K562 (cell line): ENCODE results near the gene PET117. TPM values are rescaled to one million over a fixed set of nuclear protein-coding genes. Genes with fewer than 3 reads are reported as not detected.
A peak's percentile ranks its signal among the peaks of the same experiment; 100 is the strongest.

Experiments used
- ATAC-seq: fragments of 200-7000 bp; cut with Tn5 transposase; 3 replicates; pipeline ENCODE4 v1.9.1; 2020; ENCODE audit warnings: moderate library complexity
- BruUV-seq: library from RNA; stranded (reverse); fragments of 400-500 nt; replicated peaks from 2 replicates; lab custom pipeline; 2021; lab: Mats Ljungman, UMichigan
- CTCF ChIA-PET: fragments of 300-600 bp; formaldehyde crosslinking; extraction: SDS; loops from one replicate; lab custom pipeline; 2021; ENCODE audit warnings: low intra/inter-chr PET ratio; lab: Yijun Ruan, JAX
- POLR2A ChIA-PET: fragments of 300-600, 350-650 bp; sonication (Branson Sonifier 250); formaldehyde crosslinking; extraction: SDS; loops from one replicate; lab custom pipeline; 2021; ENCODE audit warnings: antibody characterized with exemption, inconsistent platforms; lab: Yijun Ruan, JAX
- DNase-seq, 4 experiments: peaks; one replicate each; pipeline versions ENCODE4 v3.0.0 to v3.0.0-alpha.2; 2011 to 2018; ENCODE audit warnings: low spot score in 3 of 4, mixed read lengths in 3 of 4; ENCODE audit errors: extremely low read depth in 1 of 4
- FAIRE-seq: peaks from 2 replicates; lab custom pipeline; 2011; peaks lifted over from hg19 to GRCh38; lab: Jason Lieb, UNC
- H2AFZ ChIP-seq: 2 replicates; pipeline ENCODE4 v1.6.0; 2011; ENCODE audit warnings: low read depth, low read length, control low read depth, inconsistent platforms
- H3K27ac ChIP-seq: fragments of 200-600 bp; 3 replicates; pipeline ENCODE4 v1.8.0; 2011; ENCODE audit warnings: low read depth, mild to moderate bottlenecking, control low read depth, inconsistent platforms, low read length, moderate library complexity, mixed read lengths; ENCODE audit errors: extremely low read depth
- H3K27me3 ChIP-seq, 2 experiments: fragments of 300-600 bp in 1 of 2; 2 replicates in 1 of 2; 3 replicates in 1 of 2; pipeline versions ENCODE4 v1.6.0 to v1.8.0; 2011; ENCODE audit warnings: inconsistent platforms in 2 of 2, low read length in 2 of 2, mild to moderate bottlenecking in 1 of 2, mixed read lengths in 1 of 2, moderate library complexity in 1 of 2; ENCODE audit not compliant: control insufficient read depth in 2 of 2, insufficient read depth in 2 of 2
- H3K36me3 ChIP-seq: fragments of 300-600 bp; 3 replicates; pipeline ENCODE4 v1.8.0; 2011; ENCODE audit warnings: mild to moderate bottlenecking, low read length, inconsistent platforms; ENCODE audit not compliant: control insufficient read depth, insufficient read depth
- H3K4me1 ChIP-seq, 2 experiments: fragments of 200-600 bp in 1 of 2; replicated peaks in 1 of 2; 2 replicates in 1 of 2; 3 replicates in 1 of 2; pipeline versions ENCODE4 v1.5.1 to v1.8.0; 2011; ENCODE audit warnings: inconsistent platforms in 2 of 2, low read length in 2 of 2, mild to moderate bottlenecking in 1 of 2, mixed read lengths in 1 of 2, moderate library complexity in 1 of 2; ENCODE audit not compliant: control insufficient read depth in 2 of 2, insufficient read depth in 2 of 2
- H3K4me2 ChIP-seq: 2 replicates; pipeline ENCODE4 v1.6.1; 2011; ENCODE audit warnings: low read length, control low read depth, inconsistent platforms, mixed read lengths; ENCODE audit not compliant: insufficient read depth
- H3K4me3 ChIP-seq: fragments of 200-600 bp; sonication (generic), shearing (Covaris generic); 2 replicates; pipeline ENCODE4 v1.5.1; 2016; ENCODE audit warnings: control low read depth, inconsistent platforms
- H3K79me2 ChIP-seq: fragments of 200-600 bp; 3 replicates; pipeline ENCODE4 v1.8.0; 2011; ENCODE audit warnings: low read length, inconsistent platforms; ENCODE audit not compliant: control insufficient read depth, insufficient read depth
- H3K9ac ChIP-seq, 2 experiments: 2 replicates each; pipeline versions ENCODE4 v1.6.0 to v1.6.1; 2011; ENCODE audit warnings: low read depth in 2 of 2, low read length in 2 of 2, control low read depth in 1 of 2, inconsistent platforms in 1 of 2, mild to moderate bottlenecking in 1 of 2, mixed read lengths in 1 of 2; ENCODE audit not compliant: insufficient read depth in 1 of 2
- H3K9me1 ChIP-seq: one replicate; pipeline ENCODE4 v1.6.0; 2011; ENCODE audit warnings: inconsistent platforms, mild to moderate bottlenecking, low read length, moderate library complexity; ENCODE audit not compliant: control insufficient read depth, insufficient read depth
- H3K9me3 ChIP-seq: replicated peaks from 2 replicates; pipeline ENCODE4 v1.5.1; 2011; ENCODE audit warnings: low read depth, low read length, inconsistent platforms; ENCODE audit not compliant: control insufficient read depth, insufficient read depth
- H4K20me1 ChIP-seq: replicated peaks from 2 replicates; pipeline ENCODE4 v1.6.1; 2011; ENCODE audit warnings: low read length, inconsistent platforms, mixed read lengths; ENCODE audit not compliant: control insufficient read depth, insufficient read depth
- CAMTA2 ChIP-seq: fragments of 250-450 bp; sonication (Bioruptor Pico); conservative IDR thresholded peaks from 2 replicates; pipeline ENCODE4 v1.5.1; 2022
- KDM1A ChIP-seq, 2 experiments: fragments of 450-650 bp; IDR thresholded peaks; 2 replicates each; pipeline ENCODE4 v1.6.1; 2016; ENCODE audit warnings: mild to moderate bottlenecking in 2 of 2
- SMAD3 ChIP-seq: fragments of 450-650 bp; formaldehyde crosslinking; conservative IDR thresholded peaks from 2 replicates; pipeline ENCODE4 v1.4.0; 2020; ENCODE audit warnings: mild to moderate bottlenecking
- SMARCB1 ChIP-seq: IDR thresholded peaks from 2 replicates; pipeline ENCODE4 v1.6.1; 2011; ENCODE audit warnings: improper control_type of control experiment, low read depth; ENCODE audit not compliant: insufficient read length
- TSC22D4 ChIP-seq: fragments of 450-650 bp; IDR thresholded peaks from 2 replicates; pipeline ENCODE4 v1.6.1; 2016; ENCODE audit warnings: missing genetic modification characterization, missing biosample characterization, control low read depth
- ZNF507 ChIP-seq: conservative IDR thresholded peaks from 2 replicates; pipeline ENCODE4 v1.6.1; 2017; ENCODE audit warnings: missing genetic modification characterization, missing compliant biosample characterization
- WGBS: fragments of 100-300 bp; shearing (Covaris generic); methylation state at CpG from one replicate; pipeline ENCODE4 v1.1.6; 2016; ENCODE audit warnings: low coverage, mixed read lengths; ENCODE audit not compliant: insufficient coverage; ENCODE audit errors: missing lambda C conversion rate; 5-methylcytosine and 5-hydroxymethylcytosine counted together
- in situ Hi-C: fragments of 300-500 bp; cut with MboI; formaldehyde crosslinking; loops from 4 replicates; pipeline ENCODE4 v1.15.0; 2018; ENCODE audit warnings: inconsistent platforms, mixed read lengths
- intact Hi-C: fragments of 100-400 bp; cut with micrococcal nuclease; formaldehyde crosslinking; loops from 2 replicates; pipeline ENCODE4 v1.14.2; 2022
- polyA plus RNA-seq, 8 experiments: library from polyadenylated mRNA; depleted of rRNA in 4 of 8; stranded (reverse) in 5 of 8; unstranded in 3 of 8; fragments of >200 nt; fragmentation: Nextera tagmentation in 2 of 8; fragmentation: Illumina TruSeq in 1 of 8; extraction: Ambion mirVana in 2 of 8; extraction: Trizol in 1 of 8; gene quantifications; 2 replicates each; pipeline versions ENCODE4 v1.2.1 to v1.2.3, GENCODE V29; 2011 to 2014; ENCODE audit warnings: inconsistent platforms in 1 of 8, missing spikeins in 1 of 8
- total RNA-seq, 7 experiments: library from RNA; depleted of rRNA in 6 of 7; stranded (reverse); fragments of >200 nt in 6 of 7; fragmentation: Illumina TruSeq in 2 of 7; extraction: Trizol in 2 of 7; gene quantifications; 2 replicates each; pipeline versions ENCODE4 v1.2.1 to v1.2.3, GENCODE V29; 2011 to 2021; ENCODE audit warnings: low replicate concordance in 1 of 7
- TF ChIP-seq, protein P1 (sequence below): IDR thresholded peaks from 3 replicates; pipeline ENCODE4 v1.6.1; 2011; ENCODE audit warnings: borderline replicate concordance, mild to moderate bottlenecking, moderate library complexity; ENCODE audit not compliant: insufficient read length; ENCODE audit errors: extremely low read depth
- TF ChIP-seq, protein P2 (sequence below): fragments of 250-450 bp; sonication (Bioruptor Pico); IDR thresholded peaks from 2 replicates; pipeline ENCODE4 v1.4.0; 2020
- TF ChIP-seq, protein P3 (sequence below), 2 experiments: fragments of 450-650 bp in 1 of 2; sonication (generic) in 1 of 2; formaldehyde crosslinking in 1 of 2; IDR thresholded peaks in 1 of 2; conservative IDR thresholded peaks in 1 of 2; 2 replicates each; pipeline versions ENCODE4 v1.6.1 to v1.8.1; 2016 to 2023; ENCODE audit warnings: mild to moderate bottlenecking in 2 of 2, moderate library complexity in 2 of 2, inconsistent platforms in 1 of 2, missing genetic modification reagents in 1 of 2

PET117 gene
- total and polyA plus RNA-seq, 9 of the 15 experiments (the other 6 are each of a cell fraction or from before 2014, with no cell fraction given): 7.1 to 18.2 (median 12.4) TPM

DNA sequence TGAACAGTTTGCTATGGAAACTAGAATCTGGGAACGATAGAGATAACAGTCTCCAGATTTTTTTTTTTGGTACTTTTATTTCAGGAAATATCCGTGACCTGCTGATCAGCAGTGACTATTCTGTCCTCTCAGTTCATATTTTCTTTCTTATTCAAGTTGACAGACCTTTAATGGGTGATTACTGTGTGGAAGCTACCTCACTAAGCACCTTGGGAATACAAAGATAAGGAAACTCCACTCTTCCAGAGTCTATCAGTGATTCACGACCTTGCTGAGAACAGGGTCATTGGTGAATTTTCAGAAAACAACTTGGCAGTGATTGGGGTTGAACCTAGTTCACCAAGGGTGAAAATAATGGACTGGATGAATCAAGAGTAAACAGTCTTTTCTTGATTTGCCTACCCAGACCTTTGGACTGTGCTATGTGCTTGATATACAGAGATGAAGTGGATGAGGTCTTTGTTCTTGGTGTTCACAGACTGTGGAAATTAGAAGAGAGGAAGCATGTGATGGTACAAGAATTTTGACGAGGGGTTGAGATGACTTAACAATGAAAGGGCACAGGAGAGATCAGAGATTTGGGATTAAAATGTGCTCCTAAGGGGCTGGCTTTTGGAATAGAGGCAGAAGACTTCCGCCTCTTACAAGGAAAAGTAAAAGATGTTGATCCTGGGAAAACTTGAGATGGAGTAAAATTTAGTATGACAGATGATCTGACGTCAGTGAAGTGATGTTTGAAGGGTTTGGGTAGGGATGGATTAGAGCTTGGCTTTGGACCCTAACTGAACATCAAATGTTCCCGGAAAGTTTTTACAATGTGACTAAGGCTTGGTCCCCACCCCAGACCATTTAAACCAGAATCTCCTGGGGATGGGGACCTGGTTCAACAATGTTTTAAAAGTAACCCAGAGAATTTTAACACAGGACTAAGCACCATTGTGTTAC, 1.2 kb downstream of the PET117 start:
- CTCF ChIA-PET: no interaction called here
- BruUV-seq: TSS peak; percentile 68
- H3K27ac ChIP-seq: peak overlapping the region; percentile 59; the same call in 2 of the 3 replicates
- peak overlapping the region in 1 of 2 experiments; percentile 76; a peak in 3 of 4 replicates for H3K9ac ChIP-seq
- peaks cover 0 to 9% of the 10 kb centered on the region in 2 experiments; a peak in 3 of 5 replicates for H3K4me1 ChIP-seq
- TF ChIP-seq, protein P1, sequence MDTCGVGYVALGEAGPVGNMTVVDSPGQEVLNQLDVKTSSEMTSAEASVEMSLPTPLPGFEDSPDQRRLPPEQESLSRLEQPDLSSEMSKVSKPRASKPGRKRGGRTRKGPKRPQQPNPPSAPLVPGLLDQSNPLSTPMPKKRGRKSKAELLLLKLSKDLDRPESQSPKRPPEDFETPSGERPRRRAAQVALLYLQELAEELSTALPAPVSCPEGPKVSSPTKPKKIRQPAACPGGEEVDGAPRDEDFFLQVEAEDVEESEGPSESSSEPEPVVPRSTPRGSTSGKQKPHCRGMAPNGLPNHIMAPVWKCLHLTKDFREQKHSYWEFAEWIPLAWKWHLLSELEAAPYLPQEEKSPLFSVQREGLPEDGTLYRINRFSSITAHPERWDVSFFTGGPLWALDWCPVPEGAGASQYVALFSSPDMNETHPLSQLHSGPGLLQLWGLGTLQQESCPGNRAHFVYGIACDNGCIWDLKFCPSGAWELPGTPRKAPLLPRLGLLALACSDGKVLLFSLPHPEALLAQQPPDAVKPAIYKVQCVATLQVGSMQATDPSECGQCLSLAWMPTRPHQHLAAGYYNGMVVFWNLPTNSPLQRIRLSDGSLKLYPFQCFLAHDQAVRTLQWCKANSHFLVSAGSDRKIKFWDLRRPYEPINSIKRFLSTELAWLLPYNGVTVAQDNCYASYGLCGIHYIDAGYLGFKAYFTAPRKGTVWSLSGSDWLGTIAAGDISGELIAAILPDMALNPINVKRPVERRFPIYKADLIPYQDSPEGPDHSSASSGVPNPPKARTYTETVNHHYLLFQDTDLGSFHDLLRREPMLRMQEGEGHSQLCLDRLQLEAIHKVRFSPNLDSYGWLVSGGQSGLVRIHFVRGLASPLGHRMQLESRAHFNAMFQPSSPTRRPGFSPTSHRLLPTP: no peak
- TF ChIP-seq, protein P2, sequence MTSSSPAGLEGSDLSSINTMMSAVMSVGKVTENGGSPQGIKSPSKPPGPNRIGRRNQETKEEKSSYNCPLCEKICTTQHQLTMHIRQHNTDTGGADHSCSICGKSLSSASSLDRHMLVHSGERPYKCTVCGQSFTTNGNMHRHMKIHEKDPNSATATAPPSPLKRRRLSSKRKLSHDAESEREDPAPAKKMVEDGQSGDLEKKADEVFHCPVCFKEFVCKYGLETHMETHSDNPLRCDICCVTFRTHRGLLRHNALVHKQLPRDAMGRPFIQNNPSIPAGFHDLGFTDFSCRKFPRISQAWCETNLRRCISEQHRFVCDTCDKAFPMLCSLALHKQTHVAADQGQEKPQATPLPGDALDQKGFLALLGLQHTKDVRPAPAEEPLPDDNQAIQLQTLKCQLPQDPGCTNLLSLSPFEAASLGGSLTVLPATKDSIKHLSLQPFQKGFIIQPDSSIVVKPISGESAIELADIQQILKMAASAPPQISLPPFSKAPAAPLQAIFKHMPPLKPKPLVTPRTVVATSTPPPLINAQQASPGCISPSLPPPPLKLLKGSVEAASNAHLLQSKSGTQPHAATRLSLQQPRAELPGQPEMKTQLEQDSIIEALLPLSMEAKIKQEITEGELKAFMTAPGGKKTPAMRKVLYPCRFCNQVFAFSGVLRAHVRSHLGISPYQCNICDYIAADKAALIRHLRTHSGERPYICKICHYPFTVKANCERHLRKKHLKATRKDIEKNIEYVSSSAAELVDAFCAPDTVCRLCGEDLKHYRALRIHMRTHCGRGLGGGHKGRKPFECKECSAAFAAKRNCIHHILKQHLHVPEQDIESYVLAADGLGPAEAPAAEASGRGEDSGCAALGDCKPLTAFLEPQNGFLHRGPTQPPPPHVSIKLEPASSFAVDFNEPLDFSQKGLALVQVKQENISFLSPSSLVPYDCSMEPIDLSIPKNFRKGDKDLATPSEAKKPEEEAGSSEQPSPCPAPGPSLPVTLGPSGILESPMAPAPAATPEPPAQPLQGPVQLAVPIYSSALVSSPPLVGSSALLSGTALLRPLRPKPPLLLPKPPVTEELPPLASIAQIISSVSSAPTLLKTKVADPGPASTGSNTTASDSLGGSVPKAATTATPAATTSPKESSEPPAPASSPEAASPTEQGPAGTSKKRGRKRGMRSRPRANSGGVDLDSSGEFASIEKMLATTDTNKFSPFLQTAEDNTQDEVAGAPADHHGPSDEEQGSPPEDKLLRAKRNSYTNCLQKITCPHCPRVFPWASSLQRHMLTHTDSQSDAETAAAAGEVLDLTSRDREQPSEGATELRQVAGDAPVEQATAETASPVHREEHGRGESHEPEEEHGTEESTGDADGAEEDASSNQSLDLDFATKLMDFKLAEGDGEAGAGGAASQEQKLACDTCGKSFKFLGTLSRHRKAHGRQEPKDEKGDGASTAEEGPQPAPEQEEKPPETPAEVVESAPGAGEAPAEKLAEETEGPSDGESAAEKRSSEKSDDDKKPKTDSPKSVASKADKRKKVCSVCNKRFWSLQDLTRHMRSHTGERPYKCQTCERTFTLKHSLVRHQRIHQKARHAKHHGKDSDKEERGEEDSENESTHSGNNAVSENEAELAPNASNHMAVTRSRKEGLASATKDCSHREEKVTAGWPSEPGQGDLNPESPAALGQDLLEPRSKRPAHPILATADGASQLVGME (CRISPR knock-in tag): no peak
- TF ChIP-seq, protein P3, sequence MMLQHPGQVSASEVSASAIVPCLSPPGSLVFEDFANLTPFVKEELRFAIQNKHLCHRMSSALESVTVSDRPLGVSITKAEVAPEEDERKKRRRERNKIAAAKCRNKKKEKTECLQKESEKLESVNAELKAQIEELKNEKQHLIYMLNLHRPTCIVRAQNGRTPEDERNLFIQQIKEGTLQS (IDR thresholded peaks at IDR 0.05): no peak
- TF ChIP-seq, protein P3 (CRISPR knock-in tag; conservative IDR thresholded peaks at IDR 0.05): no peak
- TF ChIP-seq CAMTA2 (CRISPR knock-in tag): no peak
- TF ChIP-seq TSC22D4 (tag): no peak
- no peak for TF ChIP-seq SMAD3 (CRISPR knock-in tag)
- peak; percentile 74 to 78; a peak in 3 of 4 replicates for TF ChIP-seq KDM1A (IDR thresholded peaks at IDR 0.05)
- no peak for TF ChIP-seq ZNF507 (tag)
- no peak for TF ChIP-seq SMARCB1
- TF ChIP-seq, all 486 proteins: peak for 1
- Histone ChIP-seq H3K4me2 (peak overlapping the region; percentile 88), H3K9me3 (no peaks in the 10 kb centered on the region), H3K4me3 (peak overlapping the region; percentile 97), H4K20me1 (no peaks in the 10 kb centered on the region), H2AFZ (peak overlapping the region; percentile 93; the same call in 1 of the 2 replicates), H3K27me3 (no peaks in the 10 kb centered on the region), H3K9me1 (no peaks in the 10 kb centered on the region), H3K79me2 (peaks cover 23% of the 10 kb centered on the region), H3K36me3 (peaks cover 8% of the 10 kb centered on the region; the same call in 1 of the 3 replicates)
- ATAC-seq (no peak), DNase-seq (peak in 1 of 4 experiments; percentile 5), FAIRE-seq (peak; percentile 32)
- POLR2A ChIA-PET: interaction anchor here (0.6 to 1.2 kb wide), 3 partner anchors 11 to 30 kb away, joined by 3 to 5 read pairs (median 3); no protein-coding TSS in a partner anchor
- 42% methylated on average over 7 of the region's 7 CpGs for WGBS
- intact Hi-C loops: no loop called here
- in situ Hi-C loops: no loop called here
